IPS-20b (cell line): ENCODE measurements around the gene CAND1.

Experiments used
- H3K27ac ChIP-seq: one replicate; pipeline ENCODE4 v1.5.1; 2013; ENCODE audit warnings: low read length
- H3K27me3 ChIP-seq: 2 replicates; pipeline ENCODE4 v1.6.1; 2013; ENCODE audit warnings: mild to moderate bottlenecking, low read length, inconsistent platforms; ENCODE audit not compliant: insufficient read depth
- H3K36me3 ChIP-seq: 2 replicates; pipeline ENCODE4 v1.6.1; 2013; ENCODE audit warnings: low read depth, mild to moderate bottlenecking, inconsistent platforms, low read length, moderate library complexity; ENCODE audit not compliant: insufficient read depth
- H3K4me1 ChIP-seq: 2 replicates; pipeline ENCODE4 v1.6.1; 2013; ENCODE audit warnings: mild to moderate bottlenecking, control low read depth, inconsistent platforms, low read length, moderate library complexity; ENCODE audit not compliant: insufficient read depth
- H3K4me3 ChIP-seq: 2 replicates; pipeline ENCODE4 v1.5.1; 2013; ENCODE audit warnings: mild to moderate bottlenecking, low read length, inconsistent platforms
- H3K9ac ChIP-seq: 2 replicates; pipeline ENCODE4 v1.6.1; 2013; ENCODE audit warnings: low read depth, mild to moderate bottlenecking, inconsistent platforms, low read length, moderate library complexity
- H3K9me3 ChIP-seq: 2 replicates; pipeline ENCODE4 v1.6.1; 2013; ENCODE audit warnings: mild to moderate bottlenecking, low read depth, low read length, inconsistent platforms; ENCODE audit not compliant: insufficient read depth

The CAND1 gene

DNA sequence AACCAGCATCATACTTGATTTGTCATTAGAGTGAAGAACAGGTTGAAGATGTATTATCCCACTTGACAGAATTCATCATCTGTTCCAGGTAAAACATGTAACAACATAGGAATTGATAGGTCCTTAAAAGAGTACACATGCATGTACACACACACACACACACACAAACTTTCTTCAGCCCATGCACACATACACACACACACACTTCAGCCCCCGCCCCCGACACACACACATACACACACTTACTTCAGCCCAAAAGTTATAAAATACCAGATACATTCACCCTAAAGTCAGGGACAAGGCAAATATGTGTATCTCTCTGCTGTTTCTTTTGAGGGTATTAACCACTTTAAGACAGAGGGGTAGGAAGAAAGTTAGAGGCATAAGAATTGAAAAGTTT is 15.4 kb downstream of the CAND1 start:
- Histone ChIP-seq H3K36me3 (peaks cover 45% of the 10 kb centered on the region), H3K27ac (no peak overlapping the region)

DNA sequence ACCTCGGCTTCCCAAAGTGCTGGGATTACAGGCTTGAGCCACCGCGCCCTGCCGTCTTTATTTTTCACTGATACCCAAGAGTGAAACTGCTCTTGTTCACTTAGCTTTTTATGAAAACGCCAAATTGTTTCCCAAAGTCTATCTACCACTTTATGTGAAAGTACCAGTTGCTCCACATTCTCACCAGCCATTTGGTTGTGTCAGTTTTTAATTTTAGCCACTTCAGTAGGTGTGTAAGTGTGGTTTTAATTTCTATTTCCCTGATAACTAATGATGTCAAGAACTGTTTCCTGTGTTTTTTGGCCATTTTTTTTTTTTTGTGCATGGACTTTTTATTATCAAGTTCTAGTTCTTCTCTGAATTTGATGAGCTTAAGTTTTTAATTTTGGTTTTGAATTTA is 17.1 kb downstream of the CAND1 start:
- H3K9ac ChIP-seq: no peak overlapping the region
- H3K4me3 ChIP-seq: no peak overlapping the region
- H3K27me3 ChIP-seq: no peaks in the 10 kb centered on the region
- no peaks in the 10 kb centered on the region for H3K4me1 ChIP-seq
- peaks cover 56% of the 10 kb centered on the region for H3K36me3 ChIP-seq
- no peaks in the 10 kb centered on the region for H3K9me3 ChIP-seq
- H3K27ac ChIP-seq: no peak overlapping the region

More for the DNA sequence above, 15.4 kb downstream of the CAND1 start:
- H3K4me3 ChIP-seq: no peak overlapping the region
- H3K27me3 ChIP-seq: no peaks in the 10 kb centered on the region
- no peaks in the 10 kb centered on the region for H3K9me3 ChIP-seq
- H3K9ac ChIP-seq: no peak overlapping the region
- H3K4me1 ChIP-seq: no peaks in the 10 kb centered on the region

DNA sequence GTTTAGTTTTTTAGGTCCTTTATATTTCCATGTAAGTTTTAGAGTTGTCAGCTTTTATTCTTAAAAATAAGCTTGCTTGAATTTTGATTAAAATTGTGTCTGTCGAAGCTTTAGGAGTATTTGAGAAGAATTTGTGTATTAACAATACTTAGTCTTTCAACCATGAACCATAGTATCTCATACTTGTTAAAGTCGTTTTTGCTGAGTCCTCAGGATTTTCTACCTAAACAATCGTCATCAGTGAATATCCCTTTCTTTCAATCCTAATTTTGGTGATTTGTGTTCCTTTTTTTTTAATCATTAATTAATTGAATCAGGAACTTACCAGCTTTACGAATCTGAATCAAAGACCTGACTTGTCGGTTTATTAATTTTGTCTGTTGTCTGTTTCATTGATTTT is 18.2 kb downstream of the CAND1 start:
- peaks cover 52% of the 10 kb centered on the region for H3K36me3 ChIP-seq
- H3K27ac ChIP-seq: no peak overlapping the region
- H3K27me3 ChIP-seq: no peaks in the 10 kb centered on the region
- H3K9me3 ChIP-seq: no peaks in the 10 kb centered on the region
- no peak overlapping the region for H3K9ac ChIP-seq
- H3K4me1 ChIP-seq: no peaks in the 10 kb centered on the region
- no peak overlapping the region for H3K4me3 ChIP-seq

DNA sequence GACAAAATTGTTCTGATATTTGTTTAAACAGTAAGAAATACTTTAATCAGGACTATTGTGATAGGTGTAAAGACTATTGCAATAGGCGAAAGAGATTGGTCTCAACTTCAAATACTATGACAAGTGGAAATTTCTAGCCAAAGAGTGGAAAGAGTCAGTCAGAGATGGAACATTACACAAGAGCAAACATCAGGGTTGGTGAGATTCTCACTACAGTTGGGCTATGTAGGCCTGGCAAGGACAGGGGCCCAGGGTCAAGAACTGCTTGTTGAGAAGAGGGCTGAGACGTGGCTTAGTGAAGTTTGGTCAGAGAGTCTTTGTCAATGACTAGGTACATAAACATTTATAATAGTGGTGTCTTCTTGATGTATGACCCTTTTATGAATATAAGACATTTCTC is 19.4 kb downstream of the CAND1 start:
- Histone ChIP-seq H3K36me3 (peaks cover 48% of the 10 kb centered on the region), H3K27me3 (no peaks in the 10 kb centered on the region), H3K4me3 (no peak overlapping the region), H3K9ac (no peak overlapping the region), H3K4me1 (no peaks in the 10 kb centered on the region), H3K27ac (no peak overlapping the region), H3K9me3 (no peaks in the 10 kb centered on the region)

DNA sequence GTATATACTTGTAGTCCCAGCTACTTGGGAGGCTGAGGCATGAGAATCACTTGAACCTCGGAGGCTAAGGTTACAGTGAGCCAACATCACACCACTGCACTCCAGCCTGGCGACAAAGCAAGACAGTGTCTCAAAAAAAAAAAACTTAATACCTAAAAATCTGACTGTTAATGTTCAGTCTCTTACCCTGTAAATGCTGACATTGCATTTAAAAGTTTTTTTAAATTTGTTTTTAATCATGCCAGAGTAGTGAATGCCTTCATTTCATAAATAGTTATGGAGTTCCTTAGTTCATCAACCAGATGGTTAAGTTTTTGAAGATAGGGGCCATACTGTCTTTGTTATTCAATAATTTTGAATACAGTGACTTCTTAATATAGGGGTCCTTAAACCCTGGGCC is 21.2 kb downstream of the CAND1 start:
- Histone ChIP-seq H3K4me3 (no peak overlapping the region), H3K9ac (no peak overlapping the region), H3K27me3 (no peaks in the 10 kb centered on the region), H3K9me3 (no peaks in the 10 kb centered on the region), H3K36me3 (peaks cover 46% of the 10 kb centered on the region), H3K27ac (no peak overlapping the region), H3K4me1 (no peaks in the 10 kb centered on the region)

DNA sequence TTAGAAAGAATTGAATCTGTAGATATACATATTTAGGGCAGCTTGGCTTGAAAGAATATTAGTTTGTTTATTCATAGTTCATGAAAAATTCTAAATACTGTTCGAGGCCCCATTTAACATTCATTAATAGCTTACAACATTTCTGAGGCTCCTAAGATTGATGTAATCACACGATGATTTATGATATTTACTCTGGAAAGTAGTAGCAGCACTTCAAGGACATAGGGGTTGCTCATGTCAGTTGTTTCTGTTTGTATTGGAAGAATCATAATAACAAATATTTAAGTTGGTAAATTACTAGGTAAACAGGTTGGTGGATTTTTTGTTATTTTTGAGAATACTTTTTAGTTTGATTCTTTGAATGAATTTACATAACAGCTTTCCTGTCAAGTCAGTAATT is 30.4 kb downstream of the CAND1 start:
- H3K4me3 ChIP-seq: no peak overlapping the region
- H3K4me1 ChIP-seq: no peaks in the 10 kb centered on the region
- peaks cover 85% of the 10 kb centered on the region for H3K36me3 ChIP-seq
- H3K27me3 ChIP-seq: no peaks in the 10 kb centered on the region
- H3K9ac ChIP-seq: no peak overlapping the region
- no peak overlapping the region for H3K27ac ChIP-seq
- H3K9me3 ChIP-seq: no peaks in the 10 kb centered on the region

DNA sequence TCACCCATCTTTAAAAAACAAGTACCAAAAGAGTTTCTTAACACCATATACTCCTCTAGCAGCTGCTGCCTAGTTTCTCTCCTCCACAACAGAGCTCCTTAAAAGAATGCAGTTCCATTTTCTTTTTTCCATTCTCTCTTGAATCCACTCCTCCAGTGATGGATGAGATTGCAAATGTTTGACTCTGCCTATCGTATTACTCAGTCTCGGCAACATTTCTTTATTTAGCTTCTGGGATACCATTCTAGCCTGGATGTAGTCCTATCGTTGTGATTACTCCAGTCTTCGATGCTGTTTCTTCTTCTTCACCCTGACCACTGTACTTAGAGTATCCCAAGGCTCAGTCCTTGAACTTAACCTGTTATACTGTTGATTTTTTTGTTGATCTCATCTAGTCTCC is 30.8 kb downstream of the CAND1 start:
- Histone ChIP-seq H3K4me1 (no peaks in the 10 kb centered on the region), H3K9ac (no peak overlapping the region)

DNA sequence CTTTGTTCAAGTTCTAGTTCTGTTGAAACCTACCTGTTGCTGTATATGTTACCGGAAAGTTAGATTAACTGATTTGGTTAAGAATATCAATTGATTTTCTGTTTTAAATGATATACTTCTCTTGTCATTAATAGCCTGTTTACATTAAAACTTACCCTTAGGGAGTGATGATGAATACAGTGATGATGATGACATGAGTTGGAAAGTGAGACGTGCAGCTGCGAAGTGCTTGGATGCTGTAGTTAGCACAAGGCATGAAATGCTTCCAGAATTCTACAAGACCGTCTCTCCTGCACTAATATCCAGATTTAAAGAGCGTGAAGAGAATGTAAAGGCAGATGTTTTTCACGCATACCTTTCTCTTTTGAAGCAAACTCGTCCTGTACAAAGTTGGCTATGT is 33.0 kb downstream of the CAND1 start:
- H3K9me3 ChIP-seq: no peaks in the 10 kb centered on the region
- H3K27ac ChIP-seq: no peak overlapping the region
- H3K9ac ChIP-seq: no peak overlapping the region
- H3K27me3 ChIP-seq: no peaks in the 10 kb centered on the region
- no peaks in the 10 kb centered on the region for H3K4me1 ChIP-seq
- peaks cover 94% of the 10 kb centered on the region for H3K36me3 ChIP-seq
- no peak overlapping the region for H3K4me3 ChIP-seq

More for the DNA sequence above, 30.8 kb downstream of the CAND1 start:
- Histone ChIP-seq H3K4me3 (no peak overlapping the region), H3K9me3 (no peaks in the 10 kb centered on the region), H3K36me3 (peaks cover 85% of the 10 kb centered on the region), H3K27ac (no peak overlapping the region), H3K27me3 (no peaks in the 10 kb centered on the region)

DNA sequence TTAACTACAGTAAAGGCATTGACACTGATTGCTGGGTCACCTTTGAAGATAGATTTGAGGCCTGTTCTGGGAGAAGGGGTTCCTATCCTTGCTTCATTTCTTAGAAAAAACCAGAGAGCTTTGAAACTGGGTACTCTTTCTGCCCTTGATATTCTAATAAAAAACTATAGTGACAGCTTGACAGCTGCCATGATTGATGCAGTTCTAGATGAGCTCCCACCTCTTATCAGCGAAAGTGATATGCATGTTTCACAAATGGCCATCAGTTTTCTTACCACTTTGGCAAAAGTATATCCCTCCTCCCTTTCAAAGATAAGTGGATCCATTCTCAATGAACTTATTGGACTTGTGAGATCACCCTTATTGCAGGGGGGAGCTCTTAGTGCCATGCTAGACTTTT is 36.4 kb downstream of the CAND1 start:
- Histone ChIP-seq H3K36me3 (peaks cover 94% of the 10 kb centered on the region), H3K4me3 (no peak overlapping the region), H3K9ac (no peak overlapping the region), H3K9me3 (no peaks in the 10 kb centered on the region), H3K4me1 (no peaks in the 10 kb centered on the region), H3K27me3 (no peaks in the 10 kb centered on the region), H3K27ac (no peak overlapping the region)

DNA sequence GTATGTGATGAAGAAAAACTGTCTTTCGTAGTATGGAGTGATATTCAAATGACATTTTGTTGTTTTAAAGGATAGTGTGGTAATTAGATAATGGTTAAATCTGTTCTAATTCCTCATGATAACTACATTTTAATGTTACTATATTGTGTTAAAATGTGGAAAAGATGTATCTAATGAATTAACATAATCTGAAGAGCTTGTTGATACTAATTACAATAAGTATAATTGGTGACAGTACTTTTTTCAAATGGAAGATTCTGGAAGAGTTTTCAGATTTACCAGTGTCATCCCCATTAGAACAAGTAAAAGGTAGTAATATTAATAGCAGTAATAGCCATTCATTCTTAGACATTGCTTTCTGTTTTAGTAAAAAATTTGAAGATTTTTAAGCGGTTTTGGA is 37.6 kb downstream of the CAND1 start:
- H3K36me3 ChIP-seq: peaks cover 96% of the 10 kb centered on the region

DNA sequence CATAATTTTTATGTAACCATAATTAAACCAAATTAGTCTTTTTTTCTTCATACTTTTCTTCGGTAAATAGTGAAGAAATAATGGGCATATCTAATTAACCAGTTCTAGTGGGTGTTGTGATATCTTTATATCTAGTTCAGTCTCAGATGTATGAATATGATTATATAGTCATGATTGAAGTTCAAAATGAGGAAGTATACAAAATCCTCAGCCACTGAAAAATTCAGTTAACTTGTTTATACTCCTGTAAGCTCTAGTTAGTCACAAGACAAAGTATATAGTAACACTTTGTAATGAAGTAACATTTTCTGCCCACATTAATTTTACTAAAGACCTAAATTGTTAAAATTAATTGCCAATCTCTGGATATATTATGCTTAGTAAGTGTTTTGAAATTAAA is 46.5 kb downstream of the CAND1 start:
- no peak overlapping the region for H3K4me3 ChIP-seq
- H3K9me3 ChIP-seq: no peaks in the 10 kb centered on the region
- H3K4me1 ChIP-seq: no peaks in the 10 kb centered on the region
- H3K27me3 ChIP-seq: no peaks in the 10 kb centered on the region
- peaks cover 85% of the 10 kb centered on the region for H3K36me3 ChIP-seq
- H3K9ac ChIP-seq: no peak overlapping the region
- H3K27ac ChIP-seq: no peak overlapping the region

More for the DNA sequence above, 37.6 kb downstream of the CAND1 start:
- Histone ChIP-seq H3K27me3 (no peaks in the 10 kb centered on the region), H3K27ac (no peak overlapping the region), H3K9me3 (no peaks in the 10 kb centered on the region), H3K9ac (no peak overlapping the region), H3K4me1 (no peaks in the 10 kb centered on the region), H3K4me3 (no peak overlapping the region)

DNA sequence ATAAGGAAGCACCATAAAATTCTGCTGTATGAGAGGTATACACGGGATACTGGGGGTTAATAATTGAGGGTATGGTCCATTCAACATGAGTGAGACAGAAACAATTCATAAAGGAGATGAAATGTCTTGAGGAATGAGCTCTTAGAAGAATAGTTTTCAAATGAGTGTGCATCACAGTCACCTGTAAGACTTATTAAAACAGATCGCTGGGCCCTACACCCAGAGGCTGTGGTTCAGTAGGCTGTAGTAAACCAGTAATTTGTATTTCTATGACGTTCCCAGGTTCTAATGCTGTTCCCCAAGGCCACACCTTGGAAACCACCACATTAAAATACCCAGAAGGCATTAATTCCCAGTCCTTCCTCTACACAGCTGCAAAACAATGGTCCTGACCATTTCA is 49.6 kb downstream of the CAND1 start:
- Histone ChIP-seq H3K4me3 (no peak overlapping the region), H3K36me3 (peaks cover 68% of the 10 kb centered on the region)

DNA sequence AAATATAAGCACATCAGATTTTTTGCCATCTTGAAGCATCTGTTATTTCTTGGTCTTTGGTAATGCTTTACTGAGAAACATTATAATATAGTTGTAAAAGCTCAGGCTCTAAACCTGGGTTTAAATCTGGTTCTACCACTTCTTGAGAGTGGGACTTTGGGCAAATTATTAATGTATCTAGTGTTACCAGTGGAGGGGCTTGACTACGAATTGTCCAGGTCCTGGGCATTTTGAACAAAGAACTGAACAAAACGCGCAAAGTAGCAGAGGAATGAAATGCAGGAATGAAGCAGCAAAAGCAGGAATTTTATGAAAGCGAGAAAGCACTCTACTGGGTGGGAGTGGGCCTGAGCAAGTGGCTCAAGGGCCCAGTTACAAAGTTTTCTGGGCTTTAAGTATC is 50.8 kb downstream of the CAND1 start:
- H3K36me3 ChIP-seq: peaks cover 57% of the 10 kb centered on the region
- no peak overlapping the region for H3K4me3 ChIP-seq
- no peak overlapping the region for H3K27ac ChIP-seq
- no peaks in the 10 kb centered on the region for H3K4me1 ChIP-seq
- no peaks in the 10 kb centered on the region for H3K27me3 ChIP-seq
- H3K9me3 ChIP-seq: peaks cover 27% of the 10 kb centered on the region
- H3K9ac ChIP-seq: no peak overlapping the region

More for the DNA sequence above, 49.6 kb downstream of the CAND1 start:
- no peaks in the 10 kb centered on the region for H3K27me3 ChIP-seq
- no peaks in the 10 kb centered on the region for H3K4me1 ChIP-seq
- no peak overlapping the region for H3K27ac ChIP-seq
- no peak overlapping the region for H3K9ac ChIP-seq
- peaks cover 18% of the 10 kb centered on the region for H3K9me3 ChIP-seq
